GM19238 (cell line): Measurements from ENCODE around the gene HYAL4.

Source experiments
- DNase-seq: peaks from one replicate; pipeline ENCODE4 v3.0.0; 2011; ENCODE audit warnings: low spot score; ENCODE audit not compliant: insufficient read length

Gene HYAL4

GRCh38 chr7:123901101-123901500 is 56.1 kb downstream of the HYAL4 start:
- DNase-seq: no peak

GRCh38 chr7:123905714-123906113 is 60.7 kb downstream of the HYAL4 start:
- DNase-seq: no peak

GRCh38 chr7:123916240-123916724 is 71.3 kb downstream of the HYAL4 start:
- DNase-seq: no peak

- DNase-seq: no peak
These were observed 72.9 kb downstream of the HYAL4 start for GRCh38 chr7:123917878-123918277.

- DNase-seq: no peak
These were observed 73.3 kb downstream of the HYAL4 start for GRCh38 chr7:123918309-123918708.

GRCh38 chr7:123923599-123923998 is 78.6 kb downstream of the HYAL4 start:
- no peak for DNase-seq

- DNase-seq: no peak
These were observed 80.0 kb downstream of the HYAL4 start, which contains the start of gene SPAM1 for GRCh38 chr7:123924941-123925340. Gene SPAM1 (plus strand): TSS chr7:123925241. CDS start chr7:123953571, 28,330 bp downstream.
